ENCODE data around the gene MYEF2.

MYEF2 gene

DNA sequence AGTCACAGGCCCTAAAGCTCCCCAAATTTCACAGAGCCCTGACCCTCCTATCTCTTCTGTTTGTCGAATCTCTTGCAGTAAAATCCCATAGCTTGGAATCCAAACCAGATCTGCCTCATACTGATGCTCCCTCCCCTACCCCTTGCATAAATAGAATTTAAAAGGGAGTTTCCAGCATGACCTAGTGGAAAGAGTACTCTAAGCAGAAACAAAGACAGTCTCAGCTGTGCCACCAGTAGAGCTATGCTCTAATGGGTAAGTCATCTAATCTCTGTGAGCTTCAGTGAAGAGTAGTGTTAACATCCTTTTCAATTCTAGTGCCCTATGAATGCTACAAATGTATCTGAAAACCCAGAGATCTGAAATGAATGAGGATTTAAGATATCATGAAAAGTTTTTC lies 24.0 kb upstream of the MYEF2 start:
- TF ChIP-seq, protein P1, sequence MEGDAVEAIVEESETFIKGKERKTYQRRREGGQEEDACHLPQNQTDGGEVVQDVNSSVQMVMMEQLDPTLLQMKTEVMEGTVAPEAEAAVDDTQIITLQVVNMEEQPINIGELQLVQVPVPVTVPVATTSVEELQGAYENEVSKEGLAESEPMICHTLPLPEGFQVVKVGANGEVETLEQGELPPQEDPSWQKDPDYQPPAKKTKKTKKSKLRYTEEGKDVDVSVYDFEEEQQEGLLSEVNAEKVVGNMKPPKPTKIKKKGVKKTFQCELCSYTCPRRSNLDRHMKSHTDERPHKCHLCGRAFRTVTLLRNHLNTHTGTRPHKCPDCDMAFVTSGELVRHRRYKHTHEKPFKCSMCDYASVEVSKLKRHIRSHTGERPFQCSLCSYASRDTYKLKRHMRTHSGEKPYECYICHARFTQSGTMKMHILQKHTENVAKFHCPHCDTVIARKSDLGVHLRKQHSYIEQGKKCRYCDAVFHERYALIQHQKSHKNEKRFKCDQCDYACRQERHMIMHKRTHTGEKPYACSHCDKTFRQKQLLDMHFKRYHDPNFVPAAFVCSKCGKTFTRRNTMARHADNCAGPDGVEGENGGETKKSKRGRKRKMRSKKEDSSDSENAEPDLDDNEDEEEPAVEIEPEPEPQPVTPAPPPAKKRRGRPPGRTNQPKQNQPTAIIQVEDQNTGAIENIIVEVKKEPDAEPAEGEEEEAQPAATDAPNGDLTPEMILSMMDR (IDR thresholded peaks at IDR 0.05; ENCODE audit: low read depth, low read length) = no peak
- DNase-seq = no peak
- Histone ChIP-seq H3K4me3 (ENCODE audit: low read depth, low read length) (no peak overlapping the region), H3K4me1 (no peaks in the 10 kb centered on the region), H3K36me3 (no peaks in the 10 kb centered on the region), H3K9me3 (no peaks in the 10 kb centered on the region), H3K27me3 (no peaks in the 10 kb centered on the region)

- no peaks in the 10 kb centered on the region for H3K27me3 ChIP-seq
- no peaks in the 10 kb centered on the region for H3K4me1 ChIP-seq
- H3K4me3 ChIP-seq (ENCODE audit: low read depth, low read length) = peak within 1 kb of the TSS; percentile 78
- H3K36me3 ChIP-seq = no peaks in the 10 kb centered on the region
- H3K9me3 ChIP-seq = no peaks in the 10 kb centered on the region
- TF ChIP-seq, protein P1 (IDR thresholded peaks at IDR 0.05; ENCODE audit: low read depth, low read length) = no peak
- peak; percentile 30 for DNase-seq
These were observed 13.6 kb upstream of the MYEF2 start, which contains the start of gene CTXN2 for GRCh38 chr15:48191574-48192225. Gene CTXN2, plus strand, starts transcription at chr15:48191665. Its CDS starts 9,636 bp downstream, at chr15:48201301.

DNA sequence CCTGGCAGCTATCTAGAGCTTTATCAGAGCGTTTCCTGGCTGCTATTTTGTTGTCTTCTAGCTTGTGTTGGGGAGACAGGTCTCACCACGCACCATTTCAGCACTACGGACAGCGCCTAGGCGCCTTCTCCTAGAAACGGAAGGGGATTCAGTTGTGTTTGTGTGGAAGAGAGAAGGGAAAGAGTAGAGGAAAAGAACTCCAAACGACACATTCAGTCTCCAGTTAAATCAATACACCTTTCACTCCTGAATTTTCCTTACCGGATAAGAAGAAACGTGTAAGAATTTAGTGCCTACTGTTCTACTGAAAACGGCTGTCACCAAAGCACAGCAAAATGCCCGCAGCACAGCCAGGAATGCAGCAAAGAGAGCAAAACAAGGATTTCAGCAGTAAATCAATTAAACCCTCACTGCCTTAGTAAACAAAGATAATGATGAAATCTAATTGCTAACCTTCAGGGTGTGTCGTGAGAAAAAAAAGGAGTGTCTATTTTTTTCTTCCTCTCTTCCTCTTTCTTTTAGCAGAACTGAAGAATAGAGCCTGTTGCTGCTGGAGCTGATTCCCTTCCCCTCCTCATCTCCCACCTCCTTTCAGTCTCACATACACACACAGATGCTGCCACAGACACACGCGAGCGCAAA lies 13.0 kb upstream of the MYEF2 start:
- peak; percentile 51 for DNase-seq
- Histone ChIP-seq H3K9me3 (no peaks in the 10 kb centered on the region), H3K27me3 (no peaks in the 10 kb centered on the region), H3K4me3 (ENCODE audit: low read depth, low read length) (peak overlapping the region; percentile 78), H3K36me3 (no peaks in the 10 kb centered on the region), H3K4me1 (no peaks in the 10 kb centered on the region)
- TF ChIP-seq, protein P1 (IDR thresholded peaks at IDR 0.05; ENCODE audit: low read depth, low read length) = no peak

DNA sequence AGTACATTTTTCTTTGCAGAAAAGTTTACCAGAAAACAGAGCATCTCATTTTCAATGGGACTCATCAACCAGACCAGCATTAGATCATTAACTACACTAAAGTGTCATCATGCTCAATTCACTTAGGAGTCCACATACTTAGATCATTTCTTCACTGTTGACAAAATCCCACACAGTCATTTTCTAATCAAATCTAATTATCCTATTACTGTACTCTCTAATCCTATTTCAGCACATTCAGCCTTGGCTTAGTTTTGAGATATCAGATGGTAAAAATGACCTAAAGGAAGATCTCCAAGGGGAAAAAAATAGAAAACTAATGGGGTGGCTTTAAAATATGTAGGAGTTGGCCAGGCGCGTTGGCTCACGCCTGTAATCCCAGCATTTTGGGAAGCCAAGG lies 8.2 kb upstream of the MYEF2 start:
- no peak overlapping the region for H3K4me3 ChIP-seq (ENCODE audit: low read depth, low read length)
- TF ChIP-seq, protein P1 (IDR thresholded peaks at IDR 0.05; ENCODE audit: low read depth, low read length) = no peak
- H3K27me3 ChIP-seq = no peaks in the 10 kb centered on the region
- no peaks in the 10 kb centered on the region for H3K4me1 ChIP-seq
- no peaks in the 10 kb centered on the region for H3K36me3 ChIP-seq
- DNase-seq = no peak
- no peaks in the 10 kb centered on the region for H3K9me3 ChIP-seq

DNA sequence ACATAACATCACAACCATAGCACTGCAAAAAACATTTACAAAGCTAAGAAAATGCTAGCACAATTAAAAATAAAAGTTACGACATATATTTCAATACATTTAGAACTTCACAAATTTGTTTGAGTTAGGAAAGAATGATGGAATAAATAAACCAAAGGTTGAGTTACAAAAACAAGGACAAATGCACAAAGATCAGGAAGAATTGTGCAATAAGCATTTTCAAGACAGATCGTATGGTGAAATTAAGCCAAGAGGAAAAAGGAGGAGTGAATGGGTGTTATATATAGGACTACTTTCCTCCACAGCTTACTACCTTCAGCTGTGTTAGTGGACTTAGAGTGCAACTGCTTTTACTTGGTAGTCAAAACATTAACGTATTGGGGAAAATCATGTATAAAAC lies 7.4 kb upstream of the MYEF2 start:
- Histone ChIP-seq H3K27me3 (no peaks in the 10 kb centered on the region), H3K4me1 (no peaks in the 10 kb centered on the region), H3K4me3 (ENCODE audit: low read depth, low read length) (no peak overlapping the region), H3K9me3 (no peaks in the 10 kb centered on the region), H3K36me3 (no peaks in the 10 kb centered on the region)
- DNase-seq = no peak
- TF ChIP-seq, protein P1 (IDR thresholded peaks at IDR 0.05; ENCODE audit: low read depth, low read length) = no peak

DNA sequence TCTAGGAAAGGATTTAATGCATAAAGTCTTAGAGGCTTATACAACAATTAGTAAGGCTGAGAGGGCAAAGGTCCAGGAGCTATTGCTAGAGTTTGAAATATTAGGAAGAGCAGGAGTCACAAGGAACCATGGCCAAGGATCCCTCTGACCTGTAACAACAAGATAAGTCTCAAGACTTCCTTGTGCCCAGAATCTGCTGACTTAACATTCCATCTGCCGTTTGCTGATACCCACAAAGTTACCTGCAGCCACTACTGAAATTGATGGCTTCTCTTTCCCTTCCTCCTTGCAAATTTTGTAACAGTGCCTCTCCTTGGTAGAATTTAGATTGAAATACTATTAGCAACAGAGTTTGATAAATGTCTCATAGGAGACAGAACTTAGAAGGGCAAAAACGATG lies 4.7 kb upstream of the MYEF2 start:
- no peak for DNase-seq
- Histone ChIP-seq H3K36me3 (no peaks in the 10 kb centered on the region), H3K9me3 (no peaks in the 10 kb centered on the region), H3K4me3 (ENCODE audit: low read depth, low read length) (no peak overlapping the region), H3K27me3 (no peaks in the 10 kb centered on the region), H3K4me1 (no peaks in the 10 kb centered on the region)
- TF ChIP-seq, protein P1 (IDR thresholded peaks at IDR 0.05; ENCODE audit: low read depth, low read length) = no peak

All from BE2C (cell line).